ENCODE data around the gene LRRC4C. TPM values are rescaled to one million over a fixed set of nuclear protein-coding genes. Genes with fewer than 3 reads are reported as not detected.

Gene LRRC4C
- total RNA-seq, 6 experiments from 2014 or later = 0.25 to 0.43 (median 0.27) TPM

GRCh38 chr11:40185793-40186192 is 1273.7 kb downstream of the LRRC4C start:
- Histone ChIP-seq H3K4me1 (peaks cover 0 to 6% (median 0%) of the 10 kb centered on the region in 4 donors), H3K27me3 (no peaks in the 10 kb centered on the region), H3K9me3 (no peaks in the 10 kb centered on the region), H3K27ac (no peak overlapping the region), H3K4me3 (no peak overlapping the region), H3K36me3 (no peaks in the 10 kb centered on the region)
- ATAC-seq (no peak), DNase-seq (no peak)
- 54% methylated on average over 4 of the region's 4 CpGs for WGBS (ENCODE audit: insufficient coverage, low coverage, low lambda C conversion rate, missing lambda C conversion rate)
- intact Hi-C loops (cut with DNase I) = no loop called here
- TF ChIP-seq CTCF (IDR thresholded peaks at IDR 0.05) (no peak), POLR2A (IDR thresholded peaks at IDR 0.05) (no peak)

GRCh38 chr11:40183073-40184064 is 1276.1 kb downstream of the LRRC4C start:
- Histone ChIP-seq H3K4me1 (peaks cover 0 to 6% (median 0%) of the 10 kb centered on the region in 4 donors), H3K27ac (no peak overlapping the region), H3K9me3 (no peaks in the 10 kb centered on the region), H3K36me3 (no peaks in the 10 kb centered on the region), H3K4me3 (no peak overlapping the region), H3K27me3 (no peaks in the 10 kb centered on the region)
- intact Hi-C loops (cut with DNase I) = no loop called here
- TF ChIP-seq POLR2A (IDR thresholded peaks at IDR 0.05) (no peak), CTCF (IDR thresholded peaks at IDR 0.05) (no peak)
- ATAC-seq (no peak), DNase-seq (no peak)
- 41% methylated on average over 5 of the region's 5 CpGs for WGBS (ENCODE audit: insufficient coverage, low coverage, low lambda C conversion rate, missing lambda C conversion rate)

GRCh38 chr11:40179541-40179940 is 1279.9 kb downstream of the LRRC4C start:
- intact Hi-C loops (cut with DNase I) = no loop called here

GRCh38 chr11:40178470-40178869 is 1281.0 kb downstream of the LRRC4C start:
- Histone ChIP-seq H3K27me3 (no peaks in the 10 kb centered on the region), H3K36me3 (no peaks in the 10 kb centered on the region), H3K9me3 (no peaks in the 10 kb centered on the region), H3K4me3 (no peak overlapping the region), H3K4me1 (no peaks in the 10 kb centered on the region), H3K27ac (no peak overlapping the region)
- ATAC-seq (no peak), DNase-seq (no peak)
- TF ChIP-seq POLR2A (IDR thresholded peaks at IDR 0.05) (no peak), CTCF (IDR thresholded peaks at IDR 0.05) (no peak)
- WGBS (ENCODE audit: insufficient coverage, low coverage, low lambda C conversion rate, missing lambda C conversion rate) = 52% methylated on average over 2 of the region's 2 CpGs
- intact Hi-C loops (cut with DNase I) = no loop called here

More at GRCh38 chr11:40179541-40179940, 1279.9 kb downstream of the LRRC4C start:
- no peaks in the 10 kb centered on the region for H3K27me3 ChIP-seq
- DNase-seq = no peak
- no peak overlapping the region for H3K27ac ChIP-seq
- no peaks in the 10 kb centered on the region for H3K9me3 ChIP-seq
- WGBS (ENCODE audit: insufficient coverage, low coverage, low lambda C conversion rate, missing lambda C conversion rate) = 69% methylated on average over 5 of the region's 6 CpGs
- H3K36me3 ChIP-seq = no peaks in the 10 kb centered on the region
- ATAC-seq = no peak
- no peaks in the 10 kb centered on the region for H3K4me1 ChIP-seq
- H3K4me3 ChIP-seq = no peak overlapping the region
- TF ChIP-seq CTCF (IDR thresholded peaks at IDR 0.05) (no peak), POLR2A (IDR thresholded peaks at IDR 0.05) (no peak)
